MCF 10A (cell line): ENCODE data around the gene MAPRE2. TPM values are rescaled to one million over a fixed set of nuclear protein-coding genes. Genes with fewer than 3 reads are reported as not detected.

Experiments used
- BruUV-seq: library from RNA; stranded (reverse); fragments of 400-500 nt; replicated peaks from 2 replicates; lab custom pipeline; 2021; lab: Mats Ljungman, UMichigan
- CTCF ChIA-PET: fragments of 300-600 bp; sonication (Branson Sonifier 250); formaldehyde crosslinking; extraction: SDS; loops from one replicate; lab custom pipeline; 2021; ENCODE audit warnings: antibody characterized with exemption, inconsistent platforms; lab: Yijun Ruan, JAX
- POLR2A ChIA-PET: fragments of 300-600, 350-650 bp; sonication (Branson Sonifier 250); formaldehyde crosslinking; extraction: SDS; loops from one replicate; lab custom pipeline; 2020; ENCODE audit warnings: antibody characterized with exemption, inconsistent platforms; lab: Yijun Ruan, JAX
- DNase-seq: peaks from one replicate; pipeline ENCODE4 v3.0.0-alpha.2; 2018; ENCODE audit not compliant: unreplicated experiment
- H3K27ac Mint-ChIP-seq: one replicate; pipeline ENCODE4 v1.8.0; 2022; ENCODE audit warnings: mild to moderate bottlenecking, low read depth, mixed read lengths; ENCODE audit not compliant: unreplicated experiment
- H3K27me3 Mint-ChIP-seq: one replicate; pipeline ENCODE4 v1.8.0; 2022; ENCODE audit warnings: mixed read lengths; ENCODE audit not compliant: insufficient read depth, unreplicated experiment
- H3K36me3 Mint-ChIP-seq: one replicate; pipeline ENCODE4 v1.8.0; 2022; ENCODE audit warnings: mild to moderate bottlenecking, moderate library complexity, mixed read lengths; ENCODE audit not compliant: insufficient read depth, unreplicated experiment
- H3K4me1 Mint-ChIP-seq: one replicate; pipeline ENCODE4 v1.8.0; 2022; ENCODE audit warnings: mixed read lengths; ENCODE audit not compliant: insufficient read depth, unreplicated experiment
- H3K4me3 Mint-ChIP-seq: one replicate; pipeline ENCODE4 v1.8.0; 2022; ENCODE audit warnings: mild to moderate bottlenecking, moderate library complexity, mixed read lengths; ENCODE audit not compliant: unreplicated experiment
- H3K9me3 Mint-ChIP-seq: one replicate; pipeline ENCODE4 v1.8.0; 2022; ENCODE audit warnings: mixed read lengths; ENCODE audit not compliant: unreplicated experiment
- intact Hi-C: fragments of 100-400 bp; cut with micrococcal nuclease; formaldehyde crosslinking; loops from 2 replicates; pipeline ENCODE4 v1.14.1; 2022
- total RNA-seq: library from RNA; stranded (reverse); gene quantifications from 2 replicates; pipeline ENCODE4 v1.2.3, GENCODE V29; 2022
- TF ChIP-seq, protein P1 (sequence below): fragments of 200-600 bp; IDR thresholded peaks from one replicate; pipeline ENCODE4 v1.8.0; 2022; ENCODE audit warnings: antibody characterized with exemption, mild to moderate bottlenecking; ENCODE audit not compliant: unreplicated experiment

The MAPRE2 gene
- total RNA-seq, 1 experiment from 2014 or later, result 7.7 TPM

DNA sequence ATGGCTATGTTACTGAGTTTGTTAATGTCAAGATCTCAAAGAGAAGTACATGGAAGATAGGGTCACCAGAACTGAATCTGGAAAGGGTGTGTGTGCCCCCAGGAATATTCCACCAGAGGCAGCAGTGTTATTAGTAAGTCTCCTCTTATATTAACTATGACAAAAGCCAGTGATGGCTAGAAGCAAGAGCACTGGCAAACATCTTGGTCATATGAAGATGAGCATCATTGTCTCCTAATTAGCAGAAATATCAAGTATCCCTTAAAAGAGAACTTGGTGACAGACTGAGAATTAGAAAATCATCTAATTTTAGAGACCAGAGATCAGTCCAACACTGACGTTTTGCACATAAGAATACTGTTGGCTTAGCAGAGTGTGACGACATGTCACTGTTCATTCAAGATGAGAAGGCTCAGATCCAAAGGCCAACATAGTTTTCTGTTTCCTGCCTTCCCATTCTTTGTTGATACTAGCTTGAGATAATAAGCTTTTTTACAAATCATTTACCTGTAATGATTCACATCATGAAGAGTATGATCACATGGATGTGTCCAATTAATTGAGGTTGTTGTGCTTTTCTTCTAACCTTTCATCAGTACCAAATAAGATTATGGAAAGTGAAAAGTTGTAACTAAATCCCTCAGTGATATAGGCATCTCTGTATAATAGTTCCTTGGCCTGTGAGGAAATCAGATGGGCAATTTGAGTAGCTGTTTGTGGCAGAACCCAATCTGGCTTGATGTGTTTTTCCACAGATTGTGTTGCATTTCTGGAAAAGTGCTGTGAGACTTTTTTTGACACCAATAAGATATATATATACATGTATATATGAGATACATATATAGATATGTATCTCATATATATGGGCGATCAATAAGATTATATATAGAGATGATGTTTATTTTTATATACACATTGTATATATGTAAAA lies 44.5 kb downstream of the MAPRE2 start:
- ChIA-PET POLR2A (no interaction called here), CTCF (interaction anchor here (0.6 to 0.7 kb wide), 2 partner anchors 126 to 1527 kb away, joined by 3 read pairs; no protein-coding TSS in a partner anchor)
- no peaks in the 10 kb centered on the region for H3K27me3 Mint-ChIP-seq
- BruUV-seq, result no TSS peak
- no peaks in the 10 kb centered on the region for H3K9me3 Mint-ChIP-seq
- TF ChIP-seq, protein P1, sequence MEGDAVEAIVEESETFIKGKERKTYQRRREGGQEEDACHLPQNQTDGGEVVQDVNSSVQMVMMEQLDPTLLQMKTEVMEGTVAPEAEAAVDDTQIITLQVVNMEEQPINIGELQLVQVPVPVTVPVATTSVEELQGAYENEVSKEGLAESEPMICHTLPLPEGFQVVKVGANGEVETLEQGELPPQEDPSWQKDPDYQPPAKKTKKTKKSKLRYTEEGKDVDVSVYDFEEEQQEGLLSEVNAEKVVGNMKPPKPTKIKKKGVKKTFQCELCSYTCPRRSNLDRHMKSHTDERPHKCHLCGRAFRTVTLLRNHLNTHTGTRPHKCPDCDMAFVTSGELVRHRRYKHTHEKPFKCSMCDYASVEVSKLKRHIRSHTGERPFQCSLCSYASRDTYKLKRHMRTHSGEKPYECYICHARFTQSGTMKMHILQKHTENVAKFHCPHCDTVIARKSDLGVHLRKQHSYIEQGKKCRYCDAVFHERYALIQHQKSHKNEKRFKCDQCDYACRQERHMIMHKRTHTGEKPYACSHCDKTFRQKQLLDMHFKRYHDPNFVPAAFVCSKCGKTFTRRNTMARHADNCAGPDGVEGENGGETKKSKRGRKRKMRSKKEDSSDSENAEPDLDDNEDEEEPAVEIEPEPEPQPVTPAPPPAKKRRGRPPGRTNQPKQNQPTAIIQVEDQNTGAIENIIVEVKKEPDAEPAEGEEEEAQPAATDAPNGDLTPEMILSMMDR, result no peak
- H3K36me3 Mint-ChIP-seq, result no peaks in the 10 kb centered on the region
- intact Hi-C loops, result no loop called here
- H3K4me3 Mint-ChIP-seq, result no peak overlapping the region
- H3K4me1 Mint-ChIP-seq, result no peaks in the 10 kb centered on the region
- H3K27ac Mint-ChIP-seq, result no peak overlapping the region
- no peak for DNase-seq

DNA sequence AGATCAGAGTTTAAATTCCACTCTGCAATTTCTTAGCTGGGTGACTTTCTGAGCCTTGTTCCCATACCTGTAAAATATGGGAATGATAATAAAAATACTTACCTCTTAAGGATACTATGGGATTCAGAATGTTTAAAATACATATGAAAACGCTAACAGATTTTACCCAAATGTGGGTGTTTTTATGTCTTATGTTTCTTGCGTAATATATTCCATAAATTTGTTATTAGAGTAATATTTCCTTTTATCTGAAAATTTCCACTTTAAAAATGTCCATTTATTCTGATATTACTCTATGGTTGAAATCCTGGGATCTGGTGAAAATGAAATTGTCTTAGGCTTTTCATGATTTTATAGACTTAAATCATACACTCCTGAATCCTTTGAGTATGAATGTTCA lies 45.5 kb downstream of the MAPRE2 start:
- Mint-ChIP-seq H3K9me3 (no peaks in the 10 kb centered on the region), H3K4me1 (no peaks in the 10 kb centered on the region), H3K36me3 (no peaks in the 10 kb centered on the region), H3K27me3 (no peaks in the 10 kb centered on the region), H3K27ac (no peak overlapping the region), H3K4me3 (no peak overlapping the region)
- TF ChIP-seq, protein P1, result no peak
- DNase-seq, result no peak
- no TSS peak for BruUV-seq
- CTCF ChIA-PET, result interaction anchor here (0.6 kb wide), 2 partner anchors 77 to 439 kb away, joined by 3 read pairs; no protein-coding TSS in a partner anchor
- intact Hi-C loops, result no loop called here
- POLR2A ChIA-PET, result interaction anchor here (0.9 kb wide), 1 partner anchor 12 kb away, joined by 3 read pairs; no protein-coding TSS in a partner anchor

DNA sequence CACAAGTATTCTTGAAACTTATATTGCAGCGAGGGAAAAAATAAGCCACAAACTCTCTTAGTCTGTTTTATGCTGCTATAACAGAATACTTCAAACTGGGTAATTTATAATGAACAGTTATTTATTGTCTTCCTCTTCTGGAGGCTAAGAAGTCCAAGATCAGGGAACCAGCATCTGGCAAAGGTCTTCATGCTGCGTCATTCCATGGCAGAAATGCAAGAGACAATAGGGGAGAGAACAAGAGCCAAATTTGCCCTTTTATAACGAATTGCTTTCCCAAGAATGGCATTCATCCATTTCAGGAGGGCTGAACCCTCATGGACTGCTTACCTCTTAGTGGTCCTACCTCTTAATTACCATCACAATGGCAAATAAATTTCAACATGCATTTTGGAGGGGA lies 46.5 kb downstream of the MAPRE2 start:
- Mint-ChIP-seq H3K4me1 (no peaks in the 10 kb centered on the region), H3K27ac (no peak overlapping the region), H3K27me3 (no peaks in the 10 kb centered on the region), H3K36me3 (no peaks in the 10 kb centered on the region), H3K9me3 (no peaks in the 10 kb centered on the region), H3K4me3 (no peak overlapping the region)
- intact Hi-C loops, result no loop called here
- DNase-seq, result no peak
- no TSS peak for BruUV-seq
- TF ChIP-seq, protein P1, result no peak
- POLR2A ChIA-PET, result no interaction called here
- CTCF ChIA-PET, result interaction anchor here (0.5 to 0.6 kb wide), 2 partner anchors 22 to 74 kb away, joined by 3 read pairs; no protein-coding TSS in a partner anchor

DNA sequence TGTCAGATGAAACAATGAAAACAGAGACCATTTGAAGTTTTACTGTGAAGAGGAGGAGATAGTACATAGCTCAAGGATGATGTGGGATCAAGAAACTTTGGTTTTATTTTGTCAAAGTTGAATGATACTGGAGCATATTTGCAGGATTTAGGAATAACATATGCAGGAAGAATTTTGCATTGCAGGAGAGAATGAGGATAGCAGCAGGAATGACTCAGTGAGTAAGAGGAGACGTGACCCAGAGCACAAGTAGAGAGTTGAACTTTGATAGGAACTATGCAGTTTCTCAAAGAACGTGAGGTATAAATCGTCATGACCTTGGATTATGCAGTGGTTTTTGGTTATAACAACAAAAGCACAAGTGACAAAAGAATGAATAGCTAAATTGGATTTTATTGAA lies 47.7 kb downstream of the MAPRE2 start:
- TF ChIP-seq, protein P1, result no peak
- H3K9me3 Mint-ChIP-seq, result no peaks in the 10 kb centered on the region
- H3K36me3 Mint-ChIP-seq, result no peaks in the 10 kb centered on the region
- intact Hi-C loops, result no loop called here
- BruUV-seq, result no TSS peak
- H3K4me1 Mint-ChIP-seq, result no peaks in the 10 kb centered on the region
- POLR2A ChIA-PET, result no interaction called here
- no peak overlapping the region for H3K27ac Mint-ChIP-seq
- DNase-seq, result no peak
- CTCF ChIA-PET, result interaction anchor here (1.1 kb wide), 1 partner anchor 55 kb away, joined by 5 read pairs; no protein-coding TSS in a partner anchor
- no peak overlapping the region for H3K4me3 Mint-ChIP-seq
- no peaks in the 10 kb centered on the region for H3K27me3 Mint-ChIP-seq
